Endodermal cell (in vitro differentiated cells): Measurements from ENCODE around the gene KRTAP21-2. TPM values are rescaled to one million over a fixed set of nuclear protein-coding genes. Genes with fewer than 3 reads are reported as not detected.
"Not testable (repeated sequence)": the region's sequence is repeated elsewhere in the genome, so short reads cannot be mapped to it uniquely, and the experiment has no call there.

Source experiments
- DNase-seq: peaks from one replicate; pipeline ENCODE4 v3.0.0-alpha.2; 2017
- H3K27ac ChIP-seq: 2 replicates; pipeline ENCODE4 v1.5.1; 2013; ENCODE audit warnings: mild to moderate bottlenecking, low read depth, low read length, moderate library complexity
- H3K27me3 ChIP-seq: 2 replicates; pipeline ENCODE4 v1.6.1; 2013; ENCODE audit warnings: mild to moderate bottlenecking, low read length, moderate library complexity; ENCODE audit not compliant: insufficient read depth, control insufficient read depth, poor library complexity, severe bottlenecking
- H3K36me3 ChIP-seq: 2 replicates; pipeline ENCODE4 v1.7.0; 2013; ENCODE audit warnings: mild to moderate bottlenecking, low read length, moderate library complexity; ENCODE audit not compliant: control insufficient read depth, insufficient read depth
- H3K4me1 ChIP-seq: one replicate; pipeline ENCODE4 v1.7.0; 2013; ENCODE audit warnings: low read length; ENCODE audit not compliant: control insufficient read depth, insufficient read depth
- H3K4me3 ChIP-seq: 2 replicates; pipeline ENCODE4 v1.5.1; 2013; ENCODE audit warnings: mild to moderate bottlenecking, low read length, moderate library complexity
- H3K9ac ChIP-seq: 2 replicates; pipeline ENCODE4 v1.6.1; 2013; ENCODE audit warnings: mild to moderate bottlenecking, low read length, moderate library complexity; ENCODE audit not compliant: poor library complexity, severe bottlenecking; ENCODE audit errors: extremely low read depth
- H3K9me3 ChIP-seq: 2 replicates; pipeline ENCODE4 v1.6.1; 2013; ENCODE audit warnings: mild to moderate bottlenecking, low read length, moderate library complexity; ENCODE audit not compliant: control insufficient read depth
- H3K27ac Mint-ChIP-seq: 2 replicates; pipeline ENCODE4 v1.8.0; 2020; ENCODE audit warnings: mixed read lengths
- H3K27me3 Mint-ChIP-seq: 2 replicates; pipeline ENCODE4 v1.8.0; 2021; ENCODE audit warnings: mild to moderate bottlenecking, mixed read lengths; ENCODE audit not compliant: insufficient read depth
- H3K36me3 Mint-ChIP-seq: 2 replicates; pipeline ENCODE4 v1.8.0; 2020; ENCODE audit warnings: low read depth, mixed read lengths
- H3K4me1 Mint-ChIP-seq: 2 replicates; pipeline ENCODE4 v1.8.0; 2020; ENCODE audit warnings: mixed read lengths
- H3K4me3 Mint-ChIP-seq: 2 replicates; pipeline ENCODE4 v1.8.0; 2020; ENCODE audit warnings: mild to moderate bottlenecking, moderate library complexity, mixed read lengths
- H3K9me3 Mint-ChIP-seq: 2 replicates; pipeline ENCODE4 v1.8.0; 2020; ENCODE audit warnings: mild to moderate bottlenecking, mixed read lengths
- WGBS, 2 experiments: methylation state at CpG; one replicate each; pipeline versions ENCODE4 v1.1.5 to v1.1.7; 2013; ENCODE audit warnings: missing lambda C conversion rate in 2 of 2, mixed read lengths in 1 of 2; ENCODE audit not compliant: insufficient coverage in 1 of 2, insufficient read length in 1 of 2; 5-methylcytosine and 5-hydroxymethylcytosine counted together
- total RNA-seq, 2 donors: library from RNA; stranded (reverse); fragmentation: NEBNext Ultra II Directional in 1 of 2; extraction: Animal tissue kit (Norgen Biotek cat#: 25700) in 1 of 2; gene quantifications; 2 replicates in 1 of 2; 3 replicates in 1 of 2; pipeline ENCODE4 v1.2.1, GENCODE V29; 2021
- TF ChIP-seq, protein P1 (sequence below): fragments of 200-600 bp; sonication (generic); conservative IDR thresholded peaks from 2 replicates; pipeline ENCODE4 v1.5.0; 2021; ENCODE audit warnings: antibody characterized with exemption, mild to moderate bottlenecking

Gene KRTAP21-2
- total RNA-seq, 2 donors from 2014 or later: not detected

DNA sequence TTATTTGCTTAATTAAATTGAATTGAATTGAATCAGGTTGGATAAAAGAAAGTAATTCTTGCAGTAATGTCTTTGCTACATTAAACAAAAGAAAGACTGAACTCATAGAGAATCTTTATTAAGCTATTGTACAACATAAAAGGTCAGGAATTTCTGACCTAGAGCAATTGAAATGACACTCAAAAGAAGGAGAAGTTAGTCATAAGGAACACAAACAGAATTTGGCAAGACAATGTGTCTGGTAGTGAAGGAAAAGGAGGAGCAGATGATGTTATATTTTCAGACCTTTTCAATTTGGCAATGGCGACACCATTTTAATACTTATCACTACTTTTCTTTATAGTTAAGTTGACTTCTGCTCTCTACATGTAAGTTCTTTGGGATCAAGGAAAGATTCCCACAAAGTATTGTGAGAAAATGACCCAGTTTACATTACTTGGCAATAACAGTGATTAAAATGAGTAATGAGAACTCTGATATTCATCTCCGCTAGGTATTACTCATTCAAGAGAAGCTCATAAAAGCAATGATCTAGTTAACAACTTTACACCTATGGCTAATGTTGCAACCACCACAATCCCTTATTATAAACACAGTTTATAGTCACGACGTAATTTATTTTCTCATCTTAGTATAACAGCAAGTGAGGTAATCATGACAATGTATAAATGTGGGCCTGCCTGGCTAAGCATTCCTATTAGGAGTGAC is 22.8 kb upstream of the KRTAP21-2 start:
- no peaks in the 10 kb centered on the region for H3K36me3 Mint-ChIP-seq
- 67 to 91% methylated on average over 1 to 3 of the region's 4 CpGs for WGBS, 2 experiments

DNA sequence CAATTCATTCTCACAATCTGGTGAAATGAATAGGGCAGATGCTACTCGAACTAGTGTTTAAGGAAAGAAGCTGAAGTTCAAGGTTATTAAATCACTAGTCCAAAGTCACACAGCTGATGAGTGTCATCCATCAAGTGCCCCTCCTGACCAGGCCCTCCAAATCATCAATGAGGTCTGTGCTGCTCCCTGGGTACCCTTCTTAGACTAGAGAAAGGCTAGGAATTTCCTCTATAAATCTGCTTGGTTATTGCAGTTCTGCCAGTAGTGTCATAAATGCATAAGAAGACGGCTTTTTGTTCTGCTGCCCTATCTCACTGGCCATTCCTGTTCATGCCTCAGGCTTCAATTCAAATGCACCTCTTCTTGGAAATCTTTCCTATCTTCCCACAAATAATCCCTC is 13.7 kb upstream of the KRTAP21-2 start:
- TF ChIP-seq, protein P1, sequence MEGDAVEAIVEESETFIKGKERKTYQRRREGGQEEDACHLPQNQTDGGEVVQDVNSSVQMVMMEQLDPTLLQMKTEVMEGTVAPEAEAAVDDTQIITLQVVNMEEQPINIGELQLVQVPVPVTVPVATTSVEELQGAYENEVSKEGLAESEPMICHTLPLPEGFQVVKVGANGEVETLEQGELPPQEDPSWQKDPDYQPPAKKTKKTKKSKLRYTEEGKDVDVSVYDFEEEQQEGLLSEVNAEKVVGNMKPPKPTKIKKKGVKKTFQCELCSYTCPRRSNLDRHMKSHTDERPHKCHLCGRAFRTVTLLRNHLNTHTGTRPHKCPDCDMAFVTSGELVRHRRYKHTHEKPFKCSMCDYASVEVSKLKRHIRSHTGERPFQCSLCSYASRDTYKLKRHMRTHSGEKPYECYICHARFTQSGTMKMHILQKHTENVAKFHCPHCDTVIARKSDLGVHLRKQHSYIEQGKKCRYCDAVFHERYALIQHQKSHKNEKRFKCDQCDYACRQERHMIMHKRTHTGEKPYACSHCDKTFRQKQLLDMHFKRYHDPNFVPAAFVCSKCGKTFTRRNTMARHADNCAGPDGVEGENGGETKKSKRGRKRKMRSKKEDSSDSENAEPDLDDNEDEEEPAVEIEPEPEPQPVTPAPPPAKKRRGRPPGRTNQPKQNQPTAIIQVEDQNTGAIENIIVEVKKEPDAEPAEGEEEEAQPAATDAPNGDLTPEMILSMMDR: no peak
- Histone ChIP-seq H3K27me3 (no peaks in the 10 kb centered on the region), H3K4me3 (no peak overlapping the region), H3K27ac (no peak overlapping the region), H3K9me3 (no peaks in the 10 kb centered on the region), H3K9ac (no peak overlapping the region), H3K4me1 (no peaks in the 10 kb centered on the region), H3K36me3 (no peaks in the 10 kb centered on the region)
- H3K27ac Mint-ChIP-seq: no peak overlapping the region
- DNase-seq: no peak
- H3K9me3 Mint-ChIP-seq: peaks cover 17% of the 10 kb centered on the region
- no peaks in the 10 kb centered on the region for H3K27me3 Mint-ChIP-seq
- no peaks in the 10 kb centered on the region for H3K36me3 Mint-ChIP-seq
- no peak overlapping the region for H3K4me3 Mint-ChIP-seq
- H3K4me1 Mint-ChIP-seq: no peaks in the 10 kb centered on the region
- WGBS, 2 experiments: 87% methylated on average over 2 of the region's 2 CpGs; no CpG with 5 or more reads in 1 of the 2 experiments

More for the DNA sequence above, 22.8 kb upstream of the KRTAP21-2 start:
- no peak overlapping the region for H3K27ac Mint-ChIP-seq
- Histone ChIP-seq H3K4me3 (no peak overlapping the region), H3K4me1 (no peaks in the 10 kb centered on the region), H3K9me3 (no peaks in the 10 kb centered on the region), H3K9ac (no peak overlapping the region), H3K36me3 (no peaks in the 10 kb centered on the region), H3K27me3 (no peaks in the 10 kb centered on the region), H3K27ac (no peak overlapping the region)
- H3K27me3 Mint-ChIP-seq: no peaks in the 10 kb centered on the region
- H3K9me3 Mint-ChIP-seq: peaks cover 10% of the 10 kb centered on the region
- no peak overlapping the region for H3K4me3 Mint-ChIP-seq
- H3K4me1 Mint-ChIP-seq: no peaks in the 10 kb centered on the region
- TF ChIP-seq, protein P1: no peak
- DNase-seq: no peak

DNA sequence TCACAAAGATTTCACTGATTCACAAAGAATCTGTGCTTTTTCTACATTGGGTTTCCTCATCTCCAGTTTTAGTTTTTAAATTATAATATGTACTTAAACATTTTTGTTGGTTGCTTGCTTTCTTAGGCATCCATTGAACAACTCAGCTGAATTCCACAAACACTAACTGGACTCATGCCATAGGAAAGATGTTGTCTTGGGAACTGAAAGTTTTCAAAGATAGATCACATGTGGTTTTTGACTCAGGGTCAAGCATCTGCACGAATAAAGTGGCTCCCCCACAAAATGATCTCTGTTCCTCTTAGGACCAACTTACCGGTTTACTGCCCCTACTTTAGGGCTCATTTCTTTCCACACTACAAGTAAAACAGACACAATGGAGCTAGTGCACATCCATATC is 11.2 kb upstream of the KRTAP21-2 start:
- no peaks in the 10 kb centered on the region for H3K36me3 Mint-ChIP-seq
- H3K4me1 Mint-ChIP-seq: no peaks in the 10 kb centered on the region
- no peaks in the 10 kb centered on the region for H3K4me1 ChIP-seq
- TF ChIP-seq, protein P1: no peak
- H3K4me3 Mint-ChIP-seq: no peak overlapping the region
- H3K27me3 Mint-ChIP-seq: no peaks in the 10 kb centered on the region
- H3K9me3 Mint-ChIP-seq: peaks cover 15% of the 10 kb centered on the region
- H3K27me3 ChIP-seq: no peaks in the 10 kb centered on the region
- H3K36me3 ChIP-seq: no peaks in the 10 kb centered on the region
- H3K27ac ChIP-seq: no peak overlapping the region
- 80 to 83% methylated on average over 1 to 2 of the region's 2 CpGs for WGBS, 2 experiments
- H3K9me3 ChIP-seq: no peaks in the 10 kb centered on the region
- no peak overlapping the region for H3K27ac Mint-ChIP-seq
- H3K9ac ChIP-seq: no peak overlapping the region
- H3K4me3 ChIP-seq: no peak overlapping the region
- no peak for DNase-seq

DNA sequence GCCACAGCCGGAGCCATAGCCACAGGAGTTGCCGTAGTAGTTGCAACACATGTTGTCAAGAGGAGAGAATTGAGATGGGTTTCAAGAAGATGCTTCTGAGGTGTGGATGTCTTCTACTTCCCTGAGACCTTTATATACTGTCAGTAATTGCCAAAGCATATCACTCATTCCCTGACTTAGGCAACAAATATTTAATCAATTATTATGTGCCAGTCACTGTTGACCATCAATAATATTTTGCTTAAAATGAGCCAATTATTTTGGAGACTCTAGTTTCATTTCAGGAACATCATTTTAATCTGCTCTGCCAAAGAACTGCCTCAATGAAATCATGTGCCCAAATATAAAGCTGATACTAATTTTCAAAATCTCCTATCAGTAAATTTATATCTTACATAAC is 8.3 kb upstream of the KRTAP21-2 start, which contains the start of gene KRTAP21-1:
TSS of gene KRTAP21-1 (minus strand) at position 101 of the 400 bp plus-strand sequence. CDS start at position 51, 50 bp downstream.
- H3K4me1 Mint-ChIP-seq: not testable (repeated sequence)
- WGBS, 2 experiments: no CpG with 5 or more reads among the region's 2 CpGs

More for the DNA sequence above, 8.3 kb upstream of the KRTAP21-2 start, which contains the start of gene KRTAP21-1:
- H3K27ac ChIP-seq, H3K4me3 Mint-ChIP-seq, H3K9me3 ChIP-seq, H3K4me1 ChIP-seq, H3K36me3 Mint-ChIP-seq, H3K27me3 ChIP-seq, H3K27me3 Mint-ChIP-seq, H3K27ac Mint-ChIP-seq, H3K9ac ChIP-seq, H3K36me3 ChIP-seq, DNase-seq, H3K4me3 ChIP-seq: not testable (repeated sequence)
- peaks cover 17% of the 10 kb centered on the region for H3K9me3 Mint-ChIP-seq
